Tibial nerve (tissue), 4 donors: ENCODE data around the gene TMCC1.

Experiments
- EP300 ChIP-seq, 2 donors: sonication (generic); formaldehyde crosslinking; IDR thresholded peaks; one replicate each; pipeline ENCODE4 v1.6.1; 2017; ENCODE audit warnings: antibody characterized with exemption in 2 of 2, mild to moderate bottlenecking in 1 of 2
- POLR2A ChIP-seq, 2 donors: fragments of 450-650 bp; IDR thresholded peaks; one replicate each; pipeline ENCODE4 v1.6.1; 2017; ENCODE audit warnings: antibody characterized with exemption in 2 of 2, mild to moderate bottlenecking in 2 of 2, moderate library complexity in 2 of 2
- TF ChIP-seq, protein P1 (sequence below), 5 experiments: fragments of 200-600 bp in 3 of 5; fragments of 450-650 bp in 2 of 5; sonication (generic) in 3 of 5; IDR thresholded peaks; one replicate each; pipeline ENCODE4 v1.5.1; 2016 to 2019; ENCODE audit warnings: antibody characterized with exemption in 5 of 5, mild to moderate bottlenecking in 3 of 5, moderate library complexity in 2 of 5

DNA sequence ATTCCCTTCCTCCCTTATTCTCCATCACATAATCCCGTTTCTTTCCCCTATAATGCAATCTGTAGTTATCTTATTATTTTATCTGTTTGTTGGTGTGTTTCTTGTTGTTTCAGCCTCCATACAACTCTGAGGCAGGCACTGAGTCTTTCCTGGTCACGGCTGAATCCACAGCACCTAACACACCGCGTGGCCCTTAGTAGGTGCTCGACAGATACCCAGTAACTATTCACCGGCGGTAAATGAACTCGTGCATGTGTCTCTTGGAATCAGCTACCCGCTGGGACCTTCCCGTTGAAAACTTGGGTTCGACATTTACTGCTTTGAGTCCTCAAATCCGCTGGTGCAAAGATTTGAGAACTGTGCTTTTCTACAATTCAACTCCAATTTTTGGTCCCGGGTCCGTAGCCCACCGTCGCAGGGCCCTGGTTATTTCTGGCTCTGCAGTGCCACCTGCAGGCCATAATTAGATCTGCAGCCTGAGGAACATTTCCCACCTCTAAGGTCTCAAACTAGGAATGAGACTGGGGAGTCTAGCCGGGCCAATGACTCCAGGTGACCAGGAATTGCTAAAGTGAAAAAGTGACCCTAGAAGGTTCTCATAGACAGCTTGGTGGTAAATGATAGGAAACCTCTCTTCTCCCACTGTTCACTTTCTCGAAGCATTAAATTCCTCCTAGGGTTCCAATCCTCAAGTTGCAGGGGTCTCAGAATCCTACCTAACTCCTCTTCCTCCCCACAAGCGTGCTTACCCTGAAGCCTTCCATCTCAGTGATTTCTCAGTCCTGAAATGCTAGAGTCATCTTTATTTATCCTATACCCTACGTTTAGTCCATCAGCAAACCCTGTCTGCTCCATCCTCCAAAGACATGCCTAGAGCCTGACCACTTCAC is 41.0 kb upstream of the TMCC1 start:
- TF ChIP-seq, protein P1, sequence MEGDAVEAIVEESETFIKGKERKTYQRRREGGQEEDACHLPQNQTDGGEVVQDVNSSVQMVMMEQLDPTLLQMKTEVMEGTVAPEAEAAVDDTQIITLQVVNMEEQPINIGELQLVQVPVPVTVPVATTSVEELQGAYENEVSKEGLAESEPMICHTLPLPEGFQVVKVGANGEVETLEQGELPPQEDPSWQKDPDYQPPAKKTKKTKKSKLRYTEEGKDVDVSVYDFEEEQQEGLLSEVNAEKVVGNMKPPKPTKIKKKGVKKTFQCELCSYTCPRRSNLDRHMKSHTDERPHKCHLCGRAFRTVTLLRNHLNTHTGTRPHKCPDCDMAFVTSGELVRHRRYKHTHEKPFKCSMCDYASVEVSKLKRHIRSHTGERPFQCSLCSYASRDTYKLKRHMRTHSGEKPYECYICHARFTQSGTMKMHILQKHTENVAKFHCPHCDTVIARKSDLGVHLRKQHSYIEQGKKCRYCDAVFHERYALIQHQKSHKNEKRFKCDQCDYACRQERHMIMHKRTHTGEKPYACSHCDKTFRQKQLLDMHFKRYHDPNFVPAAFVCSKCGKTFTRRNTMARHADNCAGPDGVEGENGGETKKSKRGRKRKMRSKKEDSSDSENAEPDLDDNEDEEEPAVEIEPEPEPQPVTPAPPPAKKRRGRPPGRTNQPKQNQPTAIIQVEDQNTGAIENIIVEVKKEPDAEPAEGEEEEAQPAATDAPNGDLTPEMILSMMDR (IDR thresholded peaks at IDR 0.05), result peak; percentile 88 to 93 (median 89)
- TF ChIP-seq POLR2A (IDR thresholded peaks at IDR 0.05), result no peak
- TF ChIP-seq EP300 (IDR thresholded peaks at IDR 0.05), result no peak
